ENCODE results near the gene PSD4.

The PSD4 gene

DNA sequence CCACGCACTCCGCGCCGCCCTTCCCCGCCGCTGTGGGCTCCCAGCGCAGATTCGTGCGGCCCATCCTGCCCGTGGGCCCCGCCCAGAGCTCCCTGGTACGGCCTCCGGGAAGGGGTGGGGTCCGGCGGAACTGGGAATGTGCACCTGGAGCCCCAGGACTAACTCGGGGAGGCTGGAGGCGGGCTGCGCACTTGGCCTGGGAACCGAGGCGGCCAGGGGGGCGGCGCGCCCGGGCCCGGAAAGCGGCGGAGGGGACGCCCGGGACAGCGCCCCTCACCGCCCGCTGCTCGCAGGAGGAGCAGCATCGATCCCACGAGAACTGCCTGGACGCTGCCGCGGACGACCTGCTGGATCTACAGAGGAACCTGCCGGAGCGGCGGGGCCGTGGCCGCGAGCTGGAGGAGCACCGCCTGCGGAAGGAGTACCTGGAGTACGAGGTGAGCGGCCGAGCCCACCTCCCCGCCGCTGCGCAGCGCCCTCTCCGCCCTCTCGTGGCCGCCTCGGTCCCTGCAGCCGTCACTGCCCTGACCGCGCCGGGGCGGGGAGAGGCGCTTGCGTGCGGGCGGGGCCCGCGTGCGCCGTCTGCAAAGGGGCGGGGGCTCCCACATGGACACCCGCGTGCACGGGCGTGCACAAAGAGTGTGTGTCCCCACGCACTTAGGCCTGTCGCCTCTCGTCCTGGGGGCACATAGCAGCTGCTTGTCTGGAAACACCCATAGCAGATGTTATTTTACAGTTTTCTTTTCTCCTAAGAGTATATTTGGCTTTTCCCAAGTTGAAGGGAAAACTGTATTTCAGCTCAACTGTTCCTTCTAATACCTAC, 25.2 kb downstream of the PSD4 start:
- TF ChIP-seq, protein P1, sequence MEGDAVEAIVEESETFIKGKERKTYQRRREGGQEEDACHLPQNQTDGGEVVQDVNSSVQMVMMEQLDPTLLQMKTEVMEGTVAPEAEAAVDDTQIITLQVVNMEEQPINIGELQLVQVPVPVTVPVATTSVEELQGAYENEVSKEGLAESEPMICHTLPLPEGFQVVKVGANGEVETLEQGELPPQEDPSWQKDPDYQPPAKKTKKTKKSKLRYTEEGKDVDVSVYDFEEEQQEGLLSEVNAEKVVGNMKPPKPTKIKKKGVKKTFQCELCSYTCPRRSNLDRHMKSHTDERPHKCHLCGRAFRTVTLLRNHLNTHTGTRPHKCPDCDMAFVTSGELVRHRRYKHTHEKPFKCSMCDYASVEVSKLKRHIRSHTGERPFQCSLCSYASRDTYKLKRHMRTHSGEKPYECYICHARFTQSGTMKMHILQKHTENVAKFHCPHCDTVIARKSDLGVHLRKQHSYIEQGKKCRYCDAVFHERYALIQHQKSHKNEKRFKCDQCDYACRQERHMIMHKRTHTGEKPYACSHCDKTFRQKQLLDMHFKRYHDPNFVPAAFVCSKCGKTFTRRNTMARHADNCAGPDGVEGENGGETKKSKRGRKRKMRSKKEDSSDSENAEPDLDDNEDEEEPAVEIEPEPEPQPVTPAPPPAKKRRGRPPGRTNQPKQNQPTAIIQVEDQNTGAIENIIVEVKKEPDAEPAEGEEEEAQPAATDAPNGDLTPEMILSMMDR (IDR thresholded peaks at IDR 0.05), result peak; percentile 85

DNA sequence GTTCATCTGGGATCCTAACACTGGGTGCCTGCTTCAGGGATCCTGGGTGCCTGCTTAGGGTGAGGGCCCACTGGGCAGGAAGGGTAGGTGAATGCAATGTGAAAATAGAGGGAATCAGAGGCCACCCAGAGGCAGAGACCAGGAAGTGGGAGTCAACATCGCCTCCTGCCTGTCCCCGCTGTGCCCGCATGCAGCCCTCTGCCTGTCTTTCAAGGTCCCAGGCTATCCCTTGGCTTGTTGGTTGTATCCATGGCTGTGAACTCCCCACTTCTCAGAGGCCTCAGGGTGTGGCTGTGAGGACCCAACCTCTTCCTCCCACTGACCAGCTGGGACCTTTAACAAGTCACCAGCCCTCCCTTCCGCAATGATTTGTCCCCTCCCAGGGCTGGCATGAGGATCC, 26.5 kb downstream of the PSD4 start:
- TF ChIP-seq, protein P1 (IDR thresholded peaks at IDR 0.05), result no peak

DNA sequence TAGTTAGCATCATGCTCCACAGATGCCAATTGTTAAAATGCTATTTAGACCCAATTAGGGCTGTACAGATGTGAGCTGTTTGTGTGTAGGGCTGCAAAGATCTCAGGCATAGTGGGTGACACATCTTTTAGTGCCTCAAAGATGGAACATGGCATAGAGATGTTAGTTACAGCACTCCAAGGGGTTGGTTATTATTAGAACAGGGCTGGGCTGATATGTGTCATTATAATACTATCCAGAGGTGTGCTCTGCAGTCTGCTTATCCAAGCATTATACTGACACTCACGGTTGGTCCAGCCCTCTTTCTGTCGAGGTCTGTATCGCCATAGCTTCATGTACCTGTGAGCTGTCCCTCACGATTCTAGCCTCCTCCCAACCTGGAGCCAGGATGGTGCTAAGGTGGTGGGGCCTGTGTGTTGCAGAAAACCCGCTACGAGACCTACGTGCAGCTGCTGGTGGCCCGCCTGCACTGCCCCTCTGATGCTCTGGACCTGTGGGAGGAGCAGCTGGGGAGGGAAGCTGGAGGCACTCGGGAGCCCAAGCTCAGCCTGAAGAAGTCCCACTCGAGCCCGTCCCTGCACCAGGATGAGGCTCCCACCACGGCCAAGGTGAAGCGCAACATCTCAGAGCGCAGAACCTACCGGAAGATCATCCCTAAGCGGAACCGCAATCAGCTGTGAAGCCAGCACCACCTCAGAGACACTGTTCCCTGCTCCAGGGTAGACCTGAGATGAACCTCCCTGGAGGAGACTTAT, 27.1 kb downstream of the PSD4 start:
- TF ChIP-seq, protein P1 (IDR thresholded peaks at IDR 0.05), result no peak

DNA sequence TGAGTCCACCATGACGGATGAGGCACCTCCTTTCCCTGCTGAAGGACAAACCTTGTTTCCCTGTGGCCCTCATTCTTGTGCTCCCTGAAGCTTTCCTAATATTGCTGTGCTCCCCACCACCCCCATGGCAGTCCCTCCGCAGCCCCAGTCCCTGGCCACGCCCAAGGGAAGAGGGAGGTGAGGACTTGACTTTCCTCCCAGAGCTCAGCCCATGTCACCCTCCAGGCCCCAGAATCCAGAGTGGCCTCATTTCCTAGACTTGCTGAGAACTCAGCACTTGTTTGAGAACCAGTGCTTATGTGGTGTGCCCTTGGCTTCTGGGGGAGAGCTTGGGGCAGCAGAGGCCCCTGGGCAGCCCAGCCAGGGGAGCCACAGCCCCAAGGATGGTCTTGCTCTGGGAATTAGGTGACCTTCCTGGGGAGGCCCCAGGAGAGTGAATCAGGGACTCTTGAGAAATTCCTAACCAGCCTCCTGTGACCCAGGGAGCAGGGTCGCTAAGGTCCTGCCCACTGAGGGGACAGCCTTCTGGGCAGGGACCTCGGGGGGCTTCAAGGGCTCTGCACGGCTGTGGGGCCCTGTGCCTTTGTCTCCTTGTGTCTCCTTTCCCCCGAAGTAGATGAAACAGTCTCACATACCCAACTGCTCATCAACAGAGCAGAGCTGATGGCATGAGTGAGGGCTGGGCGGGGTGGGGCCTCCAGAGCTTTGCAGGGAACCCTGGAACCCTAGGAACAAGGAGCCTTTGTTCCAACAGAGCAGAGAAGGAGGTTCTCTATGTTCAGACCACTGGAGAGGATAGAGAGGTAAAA, 27.9 kb downstream of the PSD4 start:
- TF ChIP-seq, protein P1 (IDR thresholded peaks at IDR 0.05), result no peak

DNA sequence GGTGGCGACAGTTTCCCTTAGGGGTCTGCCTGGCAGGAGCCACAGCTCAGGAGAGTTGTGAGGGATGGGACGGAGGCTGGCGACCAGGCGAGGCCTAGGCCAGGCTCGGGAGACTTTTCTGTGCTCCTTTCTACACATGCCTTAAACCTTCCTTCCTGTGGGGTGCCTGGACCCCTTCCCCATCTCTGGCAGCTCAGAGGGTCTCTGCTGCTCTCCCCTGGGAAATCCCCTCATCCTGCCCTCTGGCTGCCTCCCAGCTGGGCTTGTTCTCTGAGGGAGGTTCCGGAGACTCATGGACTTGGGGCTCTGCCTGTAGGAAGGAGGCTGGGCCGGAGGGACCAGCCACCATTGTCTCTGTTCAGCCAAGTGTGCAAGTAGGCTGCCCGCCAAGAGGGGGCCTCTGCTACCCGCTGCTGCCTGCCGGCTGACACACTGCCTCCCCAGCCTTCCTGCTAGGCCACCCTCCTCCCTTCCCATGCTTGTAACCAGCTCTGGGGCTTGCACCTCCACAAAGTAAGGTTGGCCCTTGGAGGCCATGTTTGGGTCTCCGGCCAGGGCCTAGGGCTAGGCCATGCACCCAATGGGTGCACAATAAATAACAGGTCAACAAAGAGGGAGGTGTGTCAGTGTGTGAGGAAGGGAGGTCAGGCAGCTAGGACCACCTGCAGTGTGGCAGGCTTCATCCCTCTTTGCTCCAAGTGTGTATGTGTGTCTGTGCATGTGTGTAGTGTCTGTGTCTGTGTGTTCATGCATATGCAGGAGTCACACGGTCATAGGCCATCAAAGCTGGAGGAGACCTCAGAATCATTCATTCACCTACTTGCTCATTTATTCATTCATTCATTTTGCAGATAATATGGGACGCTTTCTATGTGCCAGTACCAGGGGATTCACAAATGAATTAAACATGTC, 28.8 kb downstream of the PSD4 start:
- TF ChIP-seq, protein P1 (IDR thresholded peaks at IDR 0.05), result no peak

DNA sequence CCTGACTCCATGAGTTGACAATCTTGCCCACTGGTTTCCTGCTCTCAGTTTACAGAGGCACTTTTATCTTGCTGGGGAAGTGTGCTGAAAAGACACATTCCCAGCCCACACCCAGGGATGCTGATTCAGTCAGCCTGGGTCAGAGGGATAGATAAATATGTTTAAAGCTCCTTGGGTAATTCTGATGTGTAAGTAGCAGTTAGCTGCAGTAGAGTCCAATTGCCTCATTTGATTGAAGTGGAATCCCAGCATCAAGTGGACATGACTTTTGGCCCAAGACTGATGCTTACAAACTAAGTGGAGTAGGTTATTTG, 29.4 kb downstream of the PSD4 start:
- TF ChIP-seq, protein P1 (IDR thresholded peaks at IDR 0.05), result no peak

Data from LNCAP (cell line).